Kidney tubule cell (primary cell): ENCODE measurements around the gene NARF.
"Not testable (repeated sequence)": the region's sequence is repeated elsewhere in the genome, so short reads cannot be mapped to it uniquely, and the experiment has no call there.

Experiments used
- DNase-seq: peaks from one replicate; pipeline ENCODE4 v3.0.0-alpha.2; 2018; ENCODE audit warnings: low spot score

NARF gene

GRCh38 chr17:82536512-82537201, 78.1 kb downstream of the NARF start:
- DNase-seq, result peak; percentile 23

- not testable (repeated sequence) for DNase-seq
These were observed 78.7 kb downstream of the NARF start for GRCh38 chr17:82537228-82537627.

- DNase-seq, result not testable (repeated sequence)
These were observed 80.5 kb downstream of the NARF start for GRCh38 chr17:82539076-82539475.
